GM23248 (cell line): ENCODE measurements around the gene CES4A.

ENCODE experiments used
- EZH2 ChIP-seq: fragments of 200-600 bp; sonication (generic); IDR thresholded peaks from 2 replicates; pipeline ENCODE4 v1.6.1; 2018; ENCODE audit warnings: antibody characterized with exemption, mild to moderate bottlenecking; ENCODE audit not compliant: insufficient read depth, poor library complexity, severe bottlenecking
- EZH2phosphoT487 ChIP-seq: fragments of 200-600 bp; sonication (generic); IDR thresholded peaks from 2 replicates; pipeline ENCODE4 v1.6.1; 2018; ENCODE audit warnings: antibody characterized with exemption, moderate library complexity, mild to moderate bottlenecking, low read depth; ENCODE audit not compliant: insufficient read depth

GRCh38 chr16:66976746-66977145 lies 11.6 kb upstream of the CES4A start:
- TF ChIP-seq EZH2, result no peak
- TF ChIP-seq EZH2phosphoT487, result no peak
